GM13976 (cell line): ENCODE results near the gene PPIG.
A peak's percentile ranks its signal among the peaks of the same experiment; 100 is the strongest.
"Not testable (repeated sequence)": the region's sequence is repeated elsewhere in the genome, so short reads cannot be mapped to it uniquely, and the experiment has no call there.

ENCODE experiments used
- DNase-seq: peaks from one replicate; pipeline ENCODE4 v3.0.0; 2012; ENCODE audit warnings: low spot score
- in situ Hi-C: fragments of 300-500 bp; cut with MboI; formaldehyde crosslinking; loops from one replicate; pipeline ENCODE4 v1.12.0; 2022; ENCODE audit warnings: low sequenced_read_pairs, mixed read lengths, inconsistent platforms; ENCODE audit not compliant: unreplicated experiment
- TF ChIP-seq, protein P1 (sequence below): IDR thresholded peaks from 2 replicates; pipeline ENCODE4 v1.5.1; 2012; ENCODE audit warnings: borderline replicate concordance, mild to moderate bottlenecking; ENCODE audit not compliant: insufficient read depth; ENCODE audit errors: extremely low read depth, missing control alignments, control extremely low read depth

PPIG gene

DNA sequence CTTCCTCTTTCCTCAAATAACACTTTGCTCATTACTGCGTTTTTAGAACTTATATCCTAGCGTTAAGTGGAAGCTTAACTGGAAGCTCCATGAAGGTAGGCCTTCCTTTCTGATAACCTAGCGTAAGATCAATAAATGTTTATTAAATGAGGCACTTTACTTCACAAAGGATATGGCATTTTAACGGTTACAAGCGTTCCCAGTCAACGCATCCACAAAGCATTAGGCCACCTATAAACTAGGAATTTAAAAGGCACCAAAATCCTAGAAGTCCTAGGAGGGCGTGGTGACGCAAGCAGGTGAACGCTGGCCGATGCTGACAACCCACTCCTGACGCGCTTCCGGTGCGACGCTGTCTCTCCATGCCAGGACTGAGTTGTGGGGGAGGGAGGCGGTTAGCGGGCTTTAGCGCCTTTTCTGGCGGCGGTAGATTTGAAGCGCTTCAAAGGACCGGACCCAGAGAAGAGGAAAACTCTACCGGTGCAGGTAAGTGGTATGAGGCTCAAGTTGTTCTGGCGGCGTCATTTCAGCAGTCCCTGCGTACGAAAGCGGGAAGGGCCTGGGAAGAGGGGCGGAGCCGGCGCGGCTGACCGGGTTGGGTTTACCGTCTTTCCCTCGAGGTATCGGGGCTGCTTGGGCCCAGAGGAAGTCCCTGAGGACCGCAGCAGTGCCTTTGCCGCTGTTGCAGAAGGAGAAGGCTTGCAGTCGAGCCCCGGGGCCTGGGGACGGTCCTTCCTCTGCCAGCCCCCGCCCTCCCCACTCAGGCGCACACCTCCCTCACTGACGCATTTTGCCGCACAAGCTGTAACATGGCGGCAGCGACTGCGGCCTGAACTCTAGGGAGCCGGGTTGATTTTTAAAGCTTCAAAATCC lies at the start of gene PPIG:
PPIG (plus strand) TSS at position 347 of the 873 bp plus-strand sequence. CDS start 19,691 bp downstream, outside the sequence.
- peak; percentile 91 for DNase-seq
- in situ Hi-C loops = no loop called here
- TF ChIP-seq, protein P1, sequence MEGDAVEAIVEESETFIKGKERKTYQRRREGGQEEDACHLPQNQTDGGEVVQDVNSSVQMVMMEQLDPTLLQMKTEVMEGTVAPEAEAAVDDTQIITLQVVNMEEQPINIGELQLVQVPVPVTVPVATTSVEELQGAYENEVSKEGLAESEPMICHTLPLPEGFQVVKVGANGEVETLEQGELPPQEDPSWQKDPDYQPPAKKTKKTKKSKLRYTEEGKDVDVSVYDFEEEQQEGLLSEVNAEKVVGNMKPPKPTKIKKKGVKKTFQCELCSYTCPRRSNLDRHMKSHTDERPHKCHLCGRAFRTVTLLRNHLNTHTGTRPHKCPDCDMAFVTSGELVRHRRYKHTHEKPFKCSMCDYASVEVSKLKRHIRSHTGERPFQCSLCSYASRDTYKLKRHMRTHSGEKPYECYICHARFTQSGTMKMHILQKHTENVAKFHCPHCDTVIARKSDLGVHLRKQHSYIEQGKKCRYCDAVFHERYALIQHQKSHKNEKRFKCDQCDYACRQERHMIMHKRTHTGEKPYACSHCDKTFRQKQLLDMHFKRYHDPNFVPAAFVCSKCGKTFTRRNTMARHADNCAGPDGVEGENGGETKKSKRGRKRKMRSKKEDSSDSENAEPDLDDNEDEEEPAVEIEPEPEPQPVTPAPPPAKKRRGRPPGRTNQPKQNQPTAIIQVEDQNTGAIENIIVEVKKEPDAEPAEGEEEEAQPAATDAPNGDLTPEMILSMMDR = no peak

DNA sequence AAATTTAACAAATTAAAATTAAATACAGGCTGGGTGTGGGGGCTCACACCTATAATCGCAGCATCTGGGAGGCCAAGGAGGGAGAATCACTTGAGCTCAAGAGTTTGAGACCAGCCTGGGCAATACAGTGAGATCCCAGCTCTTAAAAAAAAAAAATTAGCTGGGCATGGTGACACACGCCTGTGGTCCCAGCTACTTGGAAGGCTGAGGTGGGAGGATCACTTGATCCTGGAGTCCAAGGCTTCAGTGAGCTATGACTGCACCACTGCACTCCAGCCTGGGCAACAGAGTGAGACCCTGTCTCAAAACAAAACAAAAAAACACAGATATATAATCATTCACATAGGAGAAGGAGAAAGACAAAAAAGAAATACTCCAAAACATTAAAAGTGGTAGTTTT lies 44.7 kb upstream of the PPIG start:
- in situ Hi-C loops, DNase-seq: not testable (repeated sequence)

DNA sequence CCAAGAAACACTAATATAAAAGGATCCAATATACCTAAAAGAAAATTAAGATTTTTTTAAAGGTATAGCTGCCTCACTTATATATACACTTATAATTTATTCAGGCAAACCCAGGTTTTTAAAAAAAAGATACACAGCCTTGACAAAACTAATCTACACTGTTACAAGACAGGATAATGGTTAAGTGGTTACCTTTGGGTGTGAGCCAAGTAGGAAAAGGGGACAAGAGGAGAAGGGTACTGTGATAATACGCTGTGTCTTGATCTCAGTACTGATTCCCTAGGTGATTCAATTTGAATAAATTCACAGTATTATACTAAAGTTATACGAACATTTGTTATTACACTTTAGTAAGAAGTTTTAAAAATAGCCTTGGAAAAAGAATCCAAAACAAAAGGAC lies 44.0 kb upstream of the PPIG start:
- in situ Hi-C loops = no loop called here
- TF ChIP-seq, protein P1 = no peak
- no peak for DNase-seq

DNA sequence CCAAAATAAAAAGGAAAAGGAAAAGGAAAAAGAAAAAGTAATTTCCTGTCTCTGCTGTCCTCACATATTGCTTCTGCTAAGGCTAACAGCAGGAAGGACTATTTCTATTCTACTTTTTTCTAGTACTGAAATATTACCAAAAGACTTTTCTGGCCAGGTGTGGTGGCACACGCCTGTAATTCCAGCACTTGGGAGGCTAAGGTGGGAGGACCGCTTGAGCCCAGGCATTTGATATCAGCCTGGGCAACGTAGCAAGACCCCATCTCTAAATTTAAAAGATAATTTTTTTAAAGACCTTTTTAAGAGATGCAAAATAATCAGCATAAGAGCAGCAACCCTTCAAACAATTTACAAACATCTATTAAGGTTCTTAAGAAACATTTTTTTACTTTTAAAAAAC lies 41.7 kb upstream of the PPIG start:
- no peak for DNase-seq
- in situ Hi-C loops = no loop called here
- TF ChIP-seq, protein P1 = no peak

DNA sequence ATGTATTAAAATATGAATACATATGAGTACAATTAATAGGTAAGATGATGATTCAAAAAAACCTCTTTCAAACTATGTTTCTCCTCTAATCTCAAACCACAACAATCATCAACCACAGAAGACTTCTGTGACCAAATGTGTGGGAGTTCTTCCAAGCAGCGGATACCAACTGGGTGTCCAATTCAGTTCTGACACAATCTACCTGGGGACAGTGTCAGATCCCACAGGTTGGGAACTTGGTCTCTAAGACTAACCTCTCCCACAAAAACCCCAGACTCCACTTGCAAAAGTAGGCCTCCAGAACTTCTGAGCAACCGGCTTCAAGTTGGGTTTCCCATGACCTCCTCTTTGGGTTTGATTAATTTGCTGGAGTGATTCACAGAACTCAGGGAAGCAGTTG lies 37.4 kb upstream of the PPIG start:
- TF ChIP-seq, protein P1 = no peak
- no peak for DNase-seq
- in situ Hi-C loops = no loop called here

DNA sequence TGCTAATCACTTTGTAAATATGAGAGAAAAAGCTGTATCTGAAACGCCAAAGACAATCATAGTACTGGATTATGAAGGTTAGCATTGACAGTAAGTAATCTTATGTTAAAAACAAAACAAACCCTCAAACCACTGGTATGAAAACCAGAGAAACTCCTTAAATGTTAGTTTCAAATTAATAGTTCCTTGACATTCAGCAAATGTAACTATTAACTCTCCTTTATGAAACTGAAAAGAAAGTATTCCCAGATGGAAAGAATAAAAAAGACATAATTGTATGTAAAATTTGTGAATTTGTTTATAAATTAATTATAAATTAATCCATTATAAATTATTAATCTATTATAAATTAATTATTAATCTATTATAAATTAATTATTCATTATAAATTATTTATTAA lies 22.8 kb upstream of the PPIG start:
- TF ChIP-seq, protein P1 = no peak
- DNase-seq = no peak
- in situ Hi-C loops = no loop called here

DNA sequence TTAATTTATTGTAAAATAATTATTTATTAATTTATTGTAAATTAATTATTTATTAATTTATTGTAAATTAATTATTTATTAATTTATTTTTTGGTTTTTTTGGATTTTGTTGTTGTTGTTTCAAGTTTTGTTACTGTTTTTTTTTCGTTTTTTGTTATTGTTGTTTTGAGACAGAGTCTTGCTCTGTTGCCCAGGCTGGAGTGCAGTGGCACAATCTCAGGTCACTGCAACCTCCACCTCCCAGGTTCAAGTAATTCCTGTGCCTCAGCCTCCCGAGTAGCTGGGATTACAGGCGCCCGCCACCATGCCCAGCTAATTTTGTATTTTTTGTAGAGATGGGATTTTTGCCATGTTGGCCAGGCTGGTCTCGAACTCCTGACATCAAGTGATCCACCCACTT lies 22.1 kb upstream of the PPIG start:
- DNase-seq, in situ Hi-C loops: not testable (repeated sequence)
